SK-MEL-5 (cell line): ENCODE measurements around the gene GALNTL6. TPM values are rescaled to one million over a fixed set of nuclear protein-coding genes. Genes with fewer than 3 reads are reported as not detected.

Experiments used
- DNase-seq: peaks from one replicate; pipeline ENCODE4 v3.0.0-alpha.2; 2016; ENCODE audit warnings: low read depth, low spot score
- in situ Hi-C: cut with HindIII; loops from 2 replicates; pipeline ENCODE4 v1.10.0; 2016; ENCODE audit warnings: low sequenced_read_pairs, high pct_unique_total_duplicates, low pct_unique_long_range_greater_than_20kb
- total RNA-seq: library from RNA; depleted of rRNA; stranded (reverse); fragments of >200 nt; shearing (Covaris generic); gene quantifications from 2 replicates; pipeline ENCODE4 v1.2.3, GENCODE V29; 2014

Gene GALNTL6
- total RNA-seq, 1 experiment from 2014 or later, result 2.4 TPM

GRCh38 chr4:172514801-172515200 lies 701.6 kb downstream of the GALNTL6 start:
- in situ Hi-C loops, result no loop called here
- no peak for DNase-seq

GRCh38 chr4:172515266-172515879 lies 702.2 kb downstream of the GALNTL6 start:
- in situ Hi-C loops, result no loop called here
- no peak for DNase-seq

GRCh38 chr4:172517391-172517790 lies 704.2 kb downstream of the GALNTL6 start:
- in situ Hi-C loops, result no loop called here

GRCh38 chr4:172521248-172521647 lies 708.0 kb downstream of the GALNTL6 start:
- in situ Hi-C loops, result no loop called here
- DNase-seq, result no peak

More at GRCh38 chr4:172517391-172517790, 704.2 kb downstream of the GALNTL6 start:
- DNase-seq, result no peak

- DNase-seq, result no peak
- in situ Hi-C loops, result no loop called here
Observed at GRCh38 chr4:172521680-172522079, 708.5 kb downstream of the GALNTL6 start.

- DNase-seq, result no peak
- in situ Hi-C loops, result no loop called here
Observed at GRCh38 chr4:172543249-172543648, 730.0 kb downstream of the GALNTL6 start.

- DNase-seq, result no peak
- in situ Hi-C loops, result no loop called here
Observed at GRCh38 chr4:172546782-172547181, 733.6 kb downstream of the GALNTL6 start.

GRCh38 chr4:172547724-172548123 lies 734.5 kb downstream of the GALNTL6 start:
- DNase-seq, result no peak
- in situ Hi-C loops, result no loop called here

- DNase-seq, result no peak
- in situ Hi-C loops, result no loop called here
Observed at GRCh38 chr4:172553216-172553615, 740.0 kb downstream of the GALNTL6 start.

GRCh38 chr4:172554588-172554987 lies 741.4 kb downstream of the GALNTL6 start:
- in situ Hi-C loops, result no loop called here
- DNase-seq, result no peak

GRCh38 chr4:172555725-172556124 lies 742.5 kb downstream of the GALNTL6 start:
- in situ Hi-C loops, result no loop called here

GRCh38 chr4:172573899-172574298 lies 760.7 kb downstream of the GALNTL6 start:
- in situ Hi-C loops, result no loop called here
- no peak for DNase-seq

More at GRCh38 chr4:172555725-172556124, 742.5 kb downstream of the GALNTL6 start:
- no peak for DNase-seq

- no peak for DNase-seq
- in situ Hi-C loops, result no loop called here
Observed at GRCh38 chr4:172578712-172579111, 765.5 kb downstream of the GALNTL6 start.

- DNase-seq, result no peak
- in situ Hi-C loops, result no loop called here
Observed at GRCh38 chr4:172584816-172585215, 771.6 kb downstream of the GALNTL6 start.

- peak; percentile 11 for DNase-seq
- in situ Hi-C loops, result no loop called here
Observed at GRCh38 chr4:172596206-172596605, 783.0 kb downstream of the GALNTL6 start.

GRCh38 chr4:172599554-172599953 lies 786.4 kb downstream of the GALNTL6 start:
- DNase-seq, result no peak
- in situ Hi-C loops, result no loop called here

GRCh38 chr4:172601195-172601594 lies 788.0 kb downstream of the GALNTL6 start:
- DNase-seq, result no peak
- in situ Hi-C loops, result no loop called here

- in situ Hi-C loops, result no loop called here
- DNase-seq, result no peak
Observed at GRCh38 chr4:172619218-172619617, 806.0 kb downstream of the GALNTL6 start.

GRCh38 chr4:172619798-172620197 lies 806.6 kb downstream of the GALNTL6 start:
- in situ Hi-C loops, result no loop called here
- DNase-seq, result no peak

GRCh38 chr4:172628263-172628662 lies 815.1 kb downstream of the GALNTL6 start:
- in situ Hi-C loops, result no loop called here
- DNase-seq, result no peak
